Neural progenitor cell (in vitro differentiated cells): ENCODE results near the gene PDP2. TPM values are rescaled to one million over a fixed set of nuclear protein-coding genes. Genes with fewer than 3 reads are reported as not detected.

Source experiments
- DNase-seq: peaks from one replicate; pipeline ENCODE4 v3.0.0-alpha.2; 2016; ENCODE audit warnings: low spot score
- H2AFZ ChIP-seq: fragments of 200-600 bp; sonication (generic); replicated peaks from 2 replicates; pipeline ENCODE4 v1.6.1; 2016; ENCODE audit warnings: antibody characterized with exemption
- H3F3A ChIP-seq: fragments of 200-600 bp; sonication (generic); 2 replicates; pipeline ENCODE4 v1.6.1; 2016; ENCODE audit warnings: antibody characterized with exemption, low read depth
- H3K27ac ChIP-seq: fragments of 200-600 bp; sonication (generic); 2 replicates; pipeline ENCODE4 v1.5.1; 2016; ENCODE audit warnings: mild to moderate bottlenecking
- H3K27me3 ChIP-seq: fragments of 200-600 bp; sonication (generic); 2 replicates; pipeline ENCODE4 v1.6.1; 2016; ENCODE audit warnings: mild to moderate bottlenecking, moderate library complexity
- H3K36me3 ChIP-seq: fragments of 200-600 bp; sonication (generic); 2 replicates; pipeline ENCODE4 v1.5.1; 2016
- H3K4me1 ChIP-seq: fragments of 200-600 bp; sonication (generic); 2 replicates; pipeline ENCODE4 v1.6.1; 2016; ENCODE audit warnings: mixed run types
- H3K4me2 ChIP-seq: fragments of 200-600 bp; sonication (generic); 2 replicates; pipeline ENCODE4 v1.6.1; 2016
- H3K4me3 ChIP-seq: fragments of 200-600 bp; sonication (generic); 2 replicates; pipeline ENCODE4 v1.5.1; 2016
- H3K79me2 ChIP-seq: fragments of 200-600 bp; sonication (generic); 2 replicates; pipeline ENCODE4 v1.6.1; 2016; ENCODE audit warnings: low read depth
- H3K9ac ChIP-seq: fragments of 200-600 bp; sonication (generic); 2 replicates; pipeline ENCODE4 v1.6.1; 2016
- H3K9me3 ChIP-seq: fragments of 200-600 bp; sonication (generic); 2 replicates; pipeline ENCODE4 v1.5.1; 2016; ENCODE audit warnings: low read depth
- H4K20me1 ChIP-seq: fragments of 200-600 bp; sonication (generic); 2 replicates; pipeline ENCODE4 v1.6.1; 2016; ENCODE audit warnings: low read depth
- H3K27ac Mint-ChIP-seq: 3 replicates; pipeline ENCODE4 v1.8.0; 2021; ENCODE audit warnings: mixed read lengths
- H3K27me3 Mint-ChIP-seq: 2 replicates; pipeline ENCODE4 v1.8.0; 2022; ENCODE audit warnings: low read depth, mild to moderate bottlenecking, inconsistent platforms, moderate library complexity, mixed read lengths; ENCODE audit not compliant: insufficient read depth
- H3K36me3 Mint-ChIP-seq: 3 replicates; pipeline ENCODE4 v1.8.0; 2021; ENCODE audit warnings: mixed read lengths
- H3K4me1 Mint-ChIP-seq: 3 replicates; pipeline ENCODE4 v1.8.0; 2021; ENCODE audit warnings: mixed read lengths
- H3K4me3 Mint-ChIP-seq: 3 replicates; pipeline ENCODE4 v1.8.0; 2021; ENCODE audit warnings: mild to moderate bottlenecking, moderate library complexity, mixed read lengths
- H3K9me3 Mint-ChIP-seq: 3 replicates; pipeline ENCODE4 v1.8.0; 2020; ENCODE audit warnings: mixed read lengths
- CTCF ChIP-seq: fragments of 200-600 bp; sonication (generic); IDR thresholded peaks from 2 replicates; pipeline ENCODE4 v1.5.1; 2017; ENCODE audit warnings: antibody characterized with exemption, mild to moderate bottlenecking
- EZH2 ChIP-seq: fragments of 200-600 bp; sonication (generic); IDR thresholded peaks from 2 replicates; pipeline ENCODE4 v1.6.1; 2017; ENCODE audit warnings: antibody characterized with exemption, mild to moderate bottlenecking, moderate library complexity
- EZH2phosphoT487 ChIP-seq: fragments of 200-600 bp; sonication (generic); IDR thresholded peaks from 2 replicates; pipeline ENCODE4 v1.6.1; 2017; ENCODE audit warnings: antibody characterized with exemption
- total RNA-seq: library from RNA; depleted of rRNA; stranded (reverse); fragments of >200 nt; gene quantifications from 2 replicates; pipeline ENCODE4 v1.2.3, GENCODE V29; 2015; ENCODE audit warnings: low replicate concordance

PDP2 gene
- total RNA-seq, 1 donor from 2014 or later = 6.6 TPM

DNA sequence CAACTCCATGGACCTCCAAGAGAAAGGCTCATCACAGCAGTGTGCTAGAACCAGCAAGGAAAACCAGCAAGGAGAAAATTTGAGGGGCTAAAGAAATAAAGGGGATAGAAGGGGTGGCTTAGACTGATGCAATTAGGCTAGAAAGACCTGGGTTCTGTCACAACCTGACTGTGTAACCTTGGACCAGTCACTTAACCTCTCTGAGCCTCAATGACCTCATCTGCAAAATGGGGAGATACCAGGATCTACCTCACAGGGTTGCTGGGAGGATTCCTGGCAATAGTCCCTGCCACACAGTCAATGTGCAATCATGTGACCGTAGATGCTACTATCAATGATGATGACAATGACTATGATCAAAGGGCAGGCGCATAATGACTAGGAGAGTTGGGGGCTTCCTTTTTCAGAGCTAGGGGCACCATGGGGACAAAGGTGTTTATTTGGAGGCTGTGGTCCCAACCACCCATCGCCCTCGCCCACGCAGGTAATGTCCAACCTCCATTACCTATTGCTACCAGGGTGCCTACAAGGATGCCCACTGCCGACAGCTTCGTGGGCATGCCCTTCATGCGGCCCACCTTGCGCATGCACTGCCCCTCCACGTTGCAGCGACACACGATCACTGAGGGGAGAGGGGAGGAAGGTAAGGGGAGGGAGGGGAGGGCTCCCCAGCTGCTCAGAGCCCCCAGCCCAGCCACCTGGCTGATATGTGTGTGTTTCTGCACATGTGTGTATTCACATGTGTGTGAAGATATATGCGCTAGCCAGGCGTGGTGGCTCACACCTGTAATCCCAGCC is 28.6 kb downstream of the PDP2 start:
- no peaks in the 10 kb centered on the region for H3K36me3 ChIP-seq
- Mint-ChIP-seq H3K27ac (no peak overlapping the region), H3K4me3 (no peak overlapping the region), H3K9me3 (no peaks in the 10 kb centered on the region), H3K4me1 (peaks cover 31% of the 10 kb centered on the region), H3K36me3 (no peaks in the 10 kb centered on the region), H3K27me3 (peaks cover 16% of the 10 kb centered on the region)
- H3K79me2 ChIP-seq = no peaks in the 10 kb centered on the region
- DNase-seq = no peak
- H3K4me1 ChIP-seq = no peaks in the 10 kb centered on the region
- no peak overlapping the region for H3K4me3 ChIP-seq
- no peaks in the 10 kb centered on the region for H3K27me3 ChIP-seq
- no peak overlapping the region for H3K9ac ChIP-seq
- TF ChIP-seq EZH2 (no peak), CTCF (no peak), EZH2phosphoT487 (no peak)
- H4K20me1 ChIP-seq = no peaks in the 10 kb centered on the region
- no peaks in the 10 kb centered on the region for H3K9me3 ChIP-seq
- H2AFZ ChIP-seq = no peak overlapping the region
- H3K27ac ChIP-seq = no peak overlapping the region
- no peaks in the 10 kb centered on the region for H3F3A ChIP-seq
- no peak overlapping the region for H3K4me2 ChIP-seq

GRCh38 chr16:66910175-66910940 is 30.0 kb downstream of the PDP2 start:
- Histone ChIP-seq H3K9me3 (no peaks in the 10 kb centered on the region), H3K9ac (no peak overlapping the region), H3K36me3 (no peaks in the 10 kb centered on the region), H4K20me1 (no peaks in the 10 kb centered on the region), H2AFZ (no peak overlapping the region), H3K4me1 (no peaks in the 10 kb centered on the region), H3K4me3 (no peak overlapping the region), H3K79me2 (no peaks in the 10 kb centered on the region), H3K4me2 (no peak overlapping the region), H3K27ac (no peak overlapping the region), H3F3A (no peaks in the 10 kb centered on the region), H3K27me3 (no peaks in the 10 kb centered on the region)
- no peak for DNase-seq
- Mint-ChIP-seq H3K9me3 (no peaks in the 10 kb centered on the region), H3K4me1 (peaks cover 32% of the 10 kb centered on the region), H3K36me3 (no peaks in the 10 kb centered on the region), H3K27me3 (peaks cover 18% of the 10 kb centered on the region), H3K27ac (no peak overlapping the region), H3K4me3 (no peak overlapping the region)
- TF ChIP-seq EZH2 = no peak
- TF ChIP-seq CTCF = no peak
- no peak for TF ChIP-seq EZH2phosphoT487

DNA sequence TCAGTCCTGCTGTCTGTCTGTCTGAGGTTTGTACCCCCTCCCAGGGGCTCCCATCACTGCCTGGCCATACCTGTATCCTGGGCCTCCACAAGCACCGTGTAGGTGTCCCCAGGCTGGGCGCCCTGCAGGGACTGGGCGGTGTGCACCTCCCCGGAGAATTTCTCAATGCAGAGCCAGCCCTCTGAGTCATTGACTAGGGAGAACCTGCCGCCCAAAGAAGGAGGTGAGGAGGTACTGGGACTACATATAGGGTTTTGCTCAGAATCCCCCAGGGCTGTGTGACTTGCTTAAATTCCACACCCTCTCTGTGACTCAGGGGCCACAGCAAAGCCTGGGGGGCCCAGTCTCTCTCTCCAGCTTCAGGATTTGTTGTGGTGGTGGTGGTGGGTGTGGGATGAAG is 30.8 kb downstream of the PDP2 start:
- Mint-ChIP-seq H3K4me3 (no peak overlapping the region), H3K4me1 (peaks cover 26% of the 10 kb centered on the region), H3K36me3 (no peaks in the 10 kb centered on the region), H3K27ac (no peak overlapping the region), H3K27me3 (peaks cover 18% of the 10 kb centered on the region), H3K9me3 (no peaks in the 10 kb centered on the region)
- H2AFZ ChIP-seq = no peak overlapping the region
- no peaks in the 10 kb centered on the region for H4K20me1 ChIP-seq
- no peak overlapping the region for H3K4me2 ChIP-seq
- no peaks in the 10 kb centered on the region for H3K9me3 ChIP-seq
- H3K4me1 ChIP-seq = no peaks in the 10 kb centered on the region
- H3K27ac ChIP-seq = no peak overlapping the region
- peaks cover 1% of the 10 kb centered on the region for H3K27me3 ChIP-seq
- no peak for DNase-seq
- H3K9ac ChIP-seq = no peak overlapping the region
- TF ChIP-seq EZH2 = no peak
- no peak for TF ChIP-seq EZH2phosphoT487
- TF ChIP-seq CTCF = no peak
- no peaks in the 10 kb centered on the region for H3K36me3 ChIP-seq
- H3K79me2 ChIP-seq = no peaks in the 10 kb centered on the region
- H3K4me3 ChIP-seq = no peak overlapping the region
- no peaks in the 10 kb centered on the region for H3F3A ChIP-seq
